ENCODE data around the gene ADAM22.

ADAM22 gene

GRCh38 chr7:88062238-88062637 is 128.2 kb downstream of the ADAM22 start:
- H3K4me1 ChIP-seq (ENCODE audit: control insufficient read depth in 5 of 5, insufficient read depth in 5 of 5, low read length in 5 of 5), result no peaks in the 10 kb centered on the region

GRCh38 chr7:88069093-88069492 is 135.0 kb downstream of the ADAM22 start:
- H3K4me3 ChIP-seq (ENCODE audit: low read depth in 1 of 5, low read length in 5 of 5), result no peak overlapping the region
- H3K36me3 ChIP-seq (ENCODE audit: control insufficient read depth in 5 of 5, insufficient read depth in 5 of 5, low read length in 5 of 5), result no peaks in the 10 kb centered on the region
- H3K4me1 ChIP-seq (ENCODE audit: control insufficient read depth in 5 of 5, insufficient read depth in 5 of 5, low read length in 5 of 5), result peaks cover 0 to 5% (median 0%) of the 10 kb centered on the region in 5 donors
- no peak overlapping the region for H3K27ac ChIP-seq (ENCODE audit: low read depth, low read length)
- no peaks in the 10 kb centered on the region for H3K27me3 ChIP-seq (ENCODE audit: control insufficient read depth in 5 of 5, insufficient read depth in 4 of 5, low read length in 5 of 5)
- peaks cover 0 to 10% (median 6%) of the 10 kb centered on the region in 5 donors for H3K9me3 ChIP-seq (ENCODE audit: control insufficient read depth in 5 of 5, low read length in 5 of 5)
- no peak overlapping the region for H3K9ac ChIP-seq (ENCODE audit: low read length in 5 of 5)

More at GRCh38 chr7:88062238-88062637, 128.2 kb downstream of the ADAM22 start:
- no peaks in the 10 kb centered on the region for H3K36me3 ChIP-seq (ENCODE audit: control insufficient read depth in 5 of 5, insufficient read depth in 5 of 5, low read length in 5 of 5)
- no peak overlapping the region for H3K27ac ChIP-seq (ENCODE audit: low read depth, low read length)
- H3K9ac ChIP-seq (ENCODE audit: low read length in 5 of 5), result no peak overlapping the region
- no peak overlapping the region for H3K4me3 ChIP-seq (ENCODE audit: low read depth in 1 of 5, low read length in 5 of 5)
- H3K27me3 ChIP-seq (ENCODE audit: control insufficient read depth in 5 of 5, insufficient read depth in 4 of 5, low read length in 5 of 5), result no peaks in the 10 kb centered on the region
- no peaks in the 10 kb centered on the region for H3K9me3 ChIP-seq (ENCODE audit: control insufficient read depth in 5 of 5, low read length in 5 of 5)

GRCh38 chr7:88071994-88072714 is 138.1 kb downstream of the ADAM22 start:
- Histone ChIP-seq H3K4me1 (ENCODE audit: control insufficient read depth in 5 of 5, insufficient read depth in 5 of 5, low read length in 5 of 5) (peaks cover 0 to 5% (median 0%) of the 10 kb centered on the region in 5 donors), H3K9me3 (ENCODE audit: control insufficient read depth in 5 of 5, low read length in 5 of 5) (peaks cover 0 to 10% (median 6%) of the 10 kb centered on the region in 5 donors), H3K27ac (ENCODE audit: low read depth, low read length) (no peak overlapping the region), H3K36me3 (ENCODE audit: control insufficient read depth in 5 of 5, insufficient read depth in 5 of 5, low read length in 5 of 5) (no peaks in the 10 kb centered on the region), H3K9ac (ENCODE audit: low read length in 5 of 5) (peak overlapping the region in 1 of 5 donors; percentile 40), H3K4me3 (ENCODE audit: low read depth in 1 of 5, low read length in 5 of 5) (no peak overlapping the region), H3K27me3 (ENCODE audit: control insufficient read depth in 5 of 5, insufficient read depth in 4 of 5, low read length in 5 of 5) (no peaks in the 10 kb centered on the region)

GRCh38 chr7:88072715-88073055 is 138.6 kb downstream of the ADAM22 start:
- peaks cover 0 to 10% (median 6%) of the 10 kb centered on the region in 5 donors for H3K9me3 ChIP-seq (ENCODE audit: control insufficient read depth in 5 of 5, low read length in 5 of 5)
- peaks cover 0 to 5% (median 0%) of the 10 kb centered on the region in 5 donors for H3K4me1 ChIP-seq (ENCODE audit: control insufficient read depth in 5 of 5, insufficient read depth in 5 of 5, low read length in 5 of 5)
- no peaks in the 10 kb centered on the region for H3K27me3 ChIP-seq (ENCODE audit: control insufficient read depth in 5 of 5, insufficient read depth in 4 of 5, low read length in 5 of 5)
- H3K9ac ChIP-seq (ENCODE audit: low read length in 5 of 5), result peak overlapping the region in 1 of 5 donors; percentile 40
- no peak overlapping the region for H3K27ac ChIP-seq (ENCODE audit: low read depth, low read length)
- no peaks in the 10 kb centered on the region for H3K36me3 ChIP-seq (ENCODE audit: control insufficient read depth in 5 of 5, insufficient read depth in 5 of 5, low read length in 5 of 5)
- H3K4me3 ChIP-seq (ENCODE audit: low read depth in 1 of 5, low read length in 5 of 5), result no peak overlapping the region

GRCh38 chr7:88073626-88074025 is 139.6 kb downstream of the ADAM22 start:
- no peaks in the 10 kb centered on the region for H3K27me3 ChIP-seq (ENCODE audit: control insufficient read depth in 5 of 5, insufficient read depth in 4 of 5, low read length in 5 of 5)
- no peak overlapping the region for H3K27ac ChIP-seq (ENCODE audit: low read depth, low read length)
- H3K36me3 ChIP-seq (ENCODE audit: control insufficient read depth in 5 of 5, insufficient read depth in 5 of 5, low read length in 5 of 5), result no peaks in the 10 kb centered on the region
- peaks cover 0 to 5% (median 0%) of the 10 kb centered on the region in 5 donors for H3K4me1 ChIP-seq (ENCODE audit: control insufficient read depth in 5 of 5, insufficient read depth in 5 of 5, low read length in 5 of 5)
- H3K4me3 ChIP-seq (ENCODE audit: low read depth in 1 of 5, low read length in 5 of 5), result no peak overlapping the region
- no peak overlapping the region for H3K9ac ChIP-seq (ENCODE audit: low read length in 5 of 5)
- H3K9me3 ChIP-seq (ENCODE audit: control insufficient read depth in 5 of 5, low read length in 5 of 5), result peaks cover 0 to 9% (median 5%) of the 10 kb centered on the region in 5 donors

- no peak overlapping the region for H3K27ac ChIP-seq (ENCODE audit: low read depth, low read length)
- H3K9ac ChIP-seq (ENCODE audit: low read length in 5 of 5), result no peak overlapping the region
- no peak overlapping the region for H3K4me3 ChIP-seq (ENCODE audit: low read depth in 1 of 5, low read length in 5 of 5)
- no peaks in the 10 kb centered on the region for H3K27me3 ChIP-seq (ENCODE audit: control insufficient read depth in 5 of 5, insufficient read depth in 4 of 5, low read length in 5 of 5)
- H3K36me3 ChIP-seq (ENCODE audit: control insufficient read depth in 5 of 5, insufficient read depth in 5 of 5, low read length in 5 of 5), result no peaks in the 10 kb centered on the region
- no peaks in the 10 kb centered on the region for H3K9me3 ChIP-seq (ENCODE audit: control insufficient read depth in 5 of 5, low read length in 5 of 5)
- H3K4me1 ChIP-seq (ENCODE audit: control insufficient read depth in 5 of 5, insufficient read depth in 5 of 5, low read length in 5 of 5), result peaks cover 0 to 5% (median 0%) of the 10 kb centered on the region in 5 donors
Observed at GRCh38 chr7:88075216-88075615, 141.2 kb downstream of the ADAM22 start.

GRCh38 chr7:88083883-88084282 is 149.8 kb downstream of the ADAM22 start:
- Histone ChIP-seq H3K27ac (ENCODE audit: low read depth, low read length) (no peak overlapping the region), H3K9me3 (ENCODE audit: control insufficient read depth in 5 of 5, low read length in 5 of 5) (no peaks in the 10 kb centered on the region), H3K4me3 (ENCODE audit: low read depth in 1 of 5, low read length in 5 of 5) (no peak overlapping the region), H3K4me1 (ENCODE audit: control insufficient read depth in 5 of 5, insufficient read depth in 5 of 5, low read length in 5 of 5) (no peaks in the 10 kb centered on the region), H3K9ac (ENCODE audit: low read length in 5 of 5) (no peak overlapping the region), H3K27me3 (ENCODE audit: control insufficient read depth in 5 of 5, insufficient read depth in 4 of 5, low read length in 5 of 5) (no peaks in the 10 kb centered on the region), H3K36me3 (ENCODE audit: control insufficient read depth in 5 of 5, insufficient read depth in 5 of 5, low read length in 5 of 5) (no peaks in the 10 kb centered on the region)

- Histone ChIP-seq H3K27me3 (ENCODE audit: control insufficient read depth in 5 of 5, insufficient read depth in 4 of 5, low read length in 5 of 5) (no peaks in the 10 kb centered on the region), H3K9ac (ENCODE audit: low read length in 5 of 5) (peak overlapping the region in 1 of 5 donors; percentile 32), H3K4me1 (ENCODE audit: control insufficient read depth in 5 of 5, insufficient read depth in 5 of 5, low read length in 5 of 5) (peaks cover 4 to 31% (median 25%) of the 10 kb centered on the region in 5 donors), H3K36me3 (ENCODE audit: control insufficient read depth in 5 of 5, insufficient read depth in 5 of 5, low read length in 5 of 5) (no peaks in the 10 kb centered on the region), H3K27ac (ENCODE audit: low read depth, low read length) (peak overlapping the region; percentile 20), H3K4me3 (ENCODE audit: low read depth in 1 of 5, low read length in 5 of 5) (no peak overlapping the region), H3K9me3 (ENCODE audit: control insufficient read depth in 5 of 5, low read length in 5 of 5) (no peaks in the 10 kb centered on the region)
Observed at GRCh38 chr7:88089561-88089960, 155.5 kb downstream of the ADAM22 start.

- Histone ChIP-seq H3K4me3 (ENCODE audit: low read depth in 1 of 5, low read length in 5 of 5) (peak overlapping the region in 1 of 5 donors; percentile 4), H3K27ac (ENCODE audit: low read depth, low read length) (no peak overlapping the region), H3K27me3 (ENCODE audit: control insufficient read depth in 5 of 5, insufficient read depth in 4 of 5, low read length in 5 of 5) (no peaks in the 10 kb centered on the region), H3K9me3 (ENCODE audit: control insufficient read depth in 5 of 5, low read length in 5 of 5) (no peaks in the 10 kb centered on the region), H3K36me3 (ENCODE audit: control insufficient read depth in 5 of 5, insufficient read depth in 5 of 5, low read length in 5 of 5) (no peaks in the 10 kb centered on the region), H3K4me1 (ENCODE audit: control insufficient read depth in 5 of 5, insufficient read depth in 5 of 5, low read length in 5 of 5) (peaks cover 4 to 31% (median 25%) of the 10 kb centered on the region in 5 donors), H3K9ac (ENCODE audit: low read length in 5 of 5) (peak overlapping the region in 1 of 5 donors; percentile 56)
Observed at GRCh38 chr7:88090240-88090639, 156.2 kb downstream of the ADAM22 start.

GRCh38 chr7:88090671-88091070 is 156.6 kb downstream of the ADAM22 start:
- H3K9ac ChIP-seq (ENCODE audit: low read length in 5 of 5), result peak overlapping the region in 3 of 5 donors; percentile 10 to 56 (median 45)
- H3K4me3 ChIP-seq (ENCODE audit: low read depth in 1 of 5, low read length in 5 of 5), result peak overlapping the region in 3 of 5 donors; percentile 10 to 35 (median 33)

More at GRCh38 chr7:88090671-88091070, 156.6 kb downstream of the ADAM22 start:
- H3K27ac ChIP-seq (ENCODE audit: low read depth, low read length), result peak overlapping the region; percentile 13
- peaks cover 4 to 31% (median 25%) of the 10 kb centered on the region in 5 donors for H3K4me1 ChIP-seq (ENCODE audit: control insufficient read depth in 5 of 5, insufficient read depth in 5 of 5, low read length in 5 of 5)
- no peaks in the 10 kb centered on the region for H3K36me3 ChIP-seq (ENCODE audit: control insufficient read depth in 5 of 5, insufficient read depth in 5 of 5, low read length in 5 of 5)
- no peaks in the 10 kb centered on the region for H3K9me3 ChIP-seq (ENCODE audit: control insufficient read depth in 5 of 5, low read length in 5 of 5)
- no peaks in the 10 kb centered on the region for H3K27me3 ChIP-seq (ENCODE audit: control insufficient read depth in 5 of 5, insufficient read depth in 4 of 5, low read length in 5 of 5)
